Subcutaneous abdominal adipose tissue (tissue), 5 donors: Measurements from ENCODE around the gene AKT2.

Experiments
- H3K27ac ChIP-seq: one replicate; pipeline ENCODE4 v1.7.0; 2013; ENCODE audit warnings: low read depth, mild to moderate bottlenecking, inconsistent platforms, low read length, moderate library complexity
- H3K27me3 ChIP-seq, 5 donors: one replicate each; pipeline ENCODE4 v1.7.0; 2013; ENCODE audit warnings: low read length in 5 of 5, inconsistent platforms in 1 of 5; ENCODE audit not compliant: control insufficient read depth in 5 of 5, insufficient read depth in 4 of 5
- H3K36me3 ChIP-seq, 5 donors: one replicate each; pipeline ENCODE4 v1.7.0; 2013; ENCODE audit warnings: low read length in 5 of 5; ENCODE audit not compliant: control insufficient read depth in 5 of 5, insufficient read depth in 5 of 5
- H3K4me1 ChIP-seq, 5 donors: one replicate each; pipeline ENCODE4 v1.7.0; 2013; ENCODE audit warnings: low read length in 5 of 5, mild to moderate bottlenecking in 3 of 5, moderate library complexity in 1 of 5; ENCODE audit not compliant: control insufficient read depth in 5 of 5, insufficient read depth in 5 of 5
- H3K4me3 ChIP-seq, 5 donors: one replicate each; pipeline ENCODE4 v1.7.0; 2013; ENCODE audit warnings: low read length in 5 of 5, low read depth in 1 of 5
- H3K9ac ChIP-seq, 5 donors: one replicate each; pipeline ENCODE4 v1.7.0; 2013; ENCODE audit warnings: low read length in 5 of 5, mild to moderate bottlenecking in 4 of 5, moderate library complexity in 3 of 5
- H3K9me3 ChIP-seq, 5 donors: one replicate each; pipeline ENCODE4 v1.7.0; 2013; ENCODE audit warnings: low read length in 5 of 5; ENCODE audit not compliant: control insufficient read depth in 5 of 5
- donor health status: healthy.
- donor health status: healthy.
- donor health status: healthy.
- donor health status: healthy.
- donor health status: healthy.

AKT2 gene

DNA sequence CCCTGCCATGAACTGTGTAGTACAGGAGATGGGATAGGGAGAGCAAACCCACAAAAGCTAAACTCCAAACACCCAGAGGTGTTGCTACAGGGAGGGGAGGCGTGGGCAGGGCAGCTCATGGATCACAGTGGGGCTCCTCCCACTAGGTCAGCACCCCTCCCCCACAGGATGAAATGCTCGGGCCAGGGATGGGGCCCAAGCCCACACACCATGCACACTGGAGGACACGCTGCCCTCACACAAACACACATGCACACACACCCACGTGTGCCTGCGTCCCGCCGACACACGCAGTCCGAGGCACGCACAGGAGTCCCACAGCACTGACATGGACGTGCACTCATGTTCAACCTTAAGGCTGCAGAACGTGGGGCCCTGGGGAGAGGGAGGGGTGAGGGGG is 52.7 kb downstream of the AKT2 start:
- Histone ChIP-seq H3K4me3 (no peak overlapping the region), H3K27me3 (no peaks in the 10 kb centered on the region), H3K9ac (no peak overlapping the region), H3K36me3 (peaks cover 0 to 47% (median 44%) of the 10 kb centered on the region in 5 donors), H3K27ac (peak overlapping the region; percentile 76), H3K9me3 (no peaks in the 10 kb centered on the region), H3K4me1 (peaks cover 3 to 36% (median 29%) of the 10 kb centered on the region in 5 donors)

DNA sequence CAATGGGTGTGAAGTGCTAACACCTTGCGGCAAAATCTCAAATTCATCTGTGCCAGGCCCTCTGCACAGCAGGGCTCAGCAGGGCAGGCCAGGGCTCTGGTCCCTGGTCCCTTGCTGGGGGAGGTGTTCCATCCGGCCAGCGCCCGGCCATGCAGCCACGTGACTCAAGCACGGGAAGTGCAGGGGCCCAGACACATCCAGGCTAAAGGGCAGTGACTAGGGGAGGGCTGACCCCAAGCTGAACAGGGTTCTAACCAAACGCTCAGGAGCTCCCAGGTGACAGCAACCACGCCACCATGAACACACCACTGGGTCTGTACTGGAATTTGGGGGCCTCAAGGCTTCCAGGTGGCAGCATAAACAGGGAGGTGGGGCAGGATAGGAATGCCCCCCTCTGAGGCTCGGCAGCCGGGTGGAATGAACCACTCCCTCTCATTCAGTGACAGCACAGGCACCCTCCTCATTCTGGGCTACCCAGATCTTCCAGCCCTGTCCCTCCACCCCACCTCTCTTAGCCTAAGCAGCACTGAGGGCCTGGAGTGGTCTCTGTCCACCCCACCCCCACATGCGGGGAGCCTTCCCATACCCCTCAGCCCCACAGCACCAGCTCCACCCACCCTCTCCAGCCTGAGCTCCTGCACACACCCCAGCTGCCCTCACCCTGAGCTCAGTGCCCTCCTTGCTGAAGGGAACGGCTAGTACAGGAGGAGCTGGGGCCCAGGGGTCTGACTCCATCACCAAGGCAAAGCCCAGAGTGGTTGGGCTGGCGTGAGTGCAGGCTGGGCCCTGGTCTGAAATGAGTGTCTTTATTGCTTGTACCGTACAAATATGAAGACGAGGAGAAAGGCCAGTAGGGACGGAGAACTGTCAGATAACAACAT is 53.4 kb downstream of the AKT2 start:
- Histone ChIP-seq H3K9ac (peak overlapping the region in 3 of 5 donors; percentile 16 to 68 (median 24)), H3K9me3 (no peaks in the 10 kb centered on the region), H3K27me3 (no peaks in the 10 kb centered on the region), H3K4me3 (no peak overlapping the region), H3K27ac (peak overlapping the region; percentile 76), H3K4me1 (peaks cover 3 to 36% (median 30%) of the 10 kb centered on the region in 5 donors), H3K36me3 (peaks cover 0 to 41% (median 39%) of the 10 kb centered on the region in 5 donors)

GRCh38 chr19:40231057-40231456 is 54.1 kb downstream of the AKT2 start:
- H3K9ac ChIP-seq = peak overlapping the region in 1 of 5 donors; percentile 16
- peaks cover 3 to 44% (median 37%) of the 10 kb centered on the region in 5 donors for H3K4me1 ChIP-seq
- H3K36me3 ChIP-seq = peaks cover 0 to 33% (median 32%) of the 10 kb centered on the region in 5 donors
- no peak overlapping the region for H3K4me3 ChIP-seq
- H3K27me3 ChIP-seq = no peaks in the 10 kb centered on the region
- H3K27ac ChIP-seq = peak overlapping the region; percentile 76
- no peaks in the 10 kb centered on the region for H3K9me3 ChIP-seq

GRCh38 chr19:40229926-40230417 is 55.2 kb downstream of the AKT2 start:
- no peak overlapping the region for H3K4me3 ChIP-seq
- H3K4me1 ChIP-seq = peaks cover 7 to 53% (median 44%) of the 10 kb centered on the region in 5 donors
- peaks cover 0 to 2% (median 0%) of the 10 kb centered on the region in 5 donors for H3K27me3 ChIP-seq
- no peaks in the 10 kb centered on the region for H3K9me3 ChIP-seq
- H3K9ac ChIP-seq = peak overlapping the region in 1 of 5 donors; percentile 13
- H3K27ac ChIP-seq = no peak overlapping the region
- H3K36me3 ChIP-seq = peaks cover 0 to 22% (median 21%) of the 10 kb centered on the region in 5 donors

GRCh38 chr19:40229484-40229883 is 55.7 kb downstream of the AKT2 start:
- H3K4me1 ChIP-seq = peaks cover 7 to 53% (median 44%) of the 10 kb centered on the region in 5 donors
- no peak overlapping the region for H3K4me3 ChIP-seq
- H3K36me3 ChIP-seq = peaks cover 0 to 19% (median 16%) of the 10 kb centered on the region in 5 donors
- no peaks in the 10 kb centered on the region for H3K9me3 ChIP-seq
- H3K9ac ChIP-seq = no peak overlapping the region
- H3K27me3 ChIP-seq = peaks cover 0 to 2% (median 0%) of the 10 kb centered on the region in 5 donors
- peak overlapping the region; percentile 15 for H3K27ac ChIP-seq

DNA sequence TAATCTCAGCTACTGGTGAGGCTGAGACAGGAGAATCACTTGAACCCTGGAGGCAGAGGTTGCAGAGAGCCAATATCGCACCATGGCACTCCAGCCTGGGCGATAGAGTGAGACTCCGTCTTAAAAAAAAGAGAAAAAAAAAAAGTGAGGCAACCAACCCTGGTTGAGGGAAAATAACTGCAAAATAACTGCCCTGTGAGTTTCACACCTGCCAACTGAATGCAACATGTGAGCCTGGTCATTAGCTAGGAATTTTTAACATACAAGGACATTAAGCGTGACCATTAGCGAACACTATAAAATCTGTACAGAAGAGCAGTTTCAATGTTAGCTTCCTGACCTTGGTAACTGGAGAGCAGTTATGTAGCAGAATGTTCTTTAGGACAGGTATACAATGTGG is 56.3 kb downstream of the AKT2 start:
- H3K27ac ChIP-seq = peak overlapping the region; percentile 15
- peaks cover 7 to 53% (median 44%) of the 10 kb centered on the region in 5 donors for H3K4me1 ChIP-seq
- H3K27me3 ChIP-seq = peaks cover 0 to 2% (median 0%) of the 10 kb centered on the region in 5 donors
- no peak overlapping the region for H3K9ac ChIP-seq
- H3K9me3 ChIP-seq = no peaks in the 10 kb centered on the region
- H3K4me3 ChIP-seq = no peak overlapping the region
- peaks cover 0 to 13% (median 10%) of the 10 kb centered on the region in 5 donors for H3K36me3 ChIP-seq

DNA sequence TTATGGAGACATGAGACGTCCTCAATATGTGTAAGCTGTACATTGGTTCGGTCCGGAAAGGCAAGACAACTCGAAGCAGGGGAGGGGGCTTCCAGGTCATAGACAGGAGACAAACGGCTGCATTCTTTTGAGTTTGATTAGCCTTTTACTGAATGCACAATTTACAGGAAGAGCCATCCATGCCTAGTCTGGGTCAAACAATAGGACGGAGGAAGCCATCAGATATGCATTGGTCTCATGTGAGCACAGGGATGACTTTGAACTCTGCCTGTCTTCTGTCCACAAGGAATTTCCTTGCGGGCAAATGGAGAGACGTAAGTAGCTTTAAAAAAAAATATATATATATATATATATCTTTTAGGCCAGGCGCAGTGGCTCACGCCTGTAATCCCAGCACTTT is 56.8 kb downstream of the AKT2 start:
- H3K27ac ChIP-seq = no peak overlapping the region
- peaks cover 7 to 55% (median 47%) of the 10 kb centered on the region in 5 donors for H3K4me1 ChIP-seq
- H3K9me3 ChIP-seq = no peaks in the 10 kb centered on the region
- H3K4me3 ChIP-seq = no peak overlapping the region
- H3K36me3 ChIP-seq = peaks cover 0 to 8% (median 5%) of the 10 kb centered on the region in 5 donors
- peaks cover 0 to 4% (median 0%) of the 10 kb centered on the region in 5 donors for H3K27me3 ChIP-seq
- H3K9ac ChIP-seq = no peak overlapping the region

GRCh38 chr19:40225440-40226305 is 59.5 kb downstream of the AKT2 start:
- H3K4me1 ChIP-seq = peaks cover 4 to 40% (median 32%) of the 10 kb centered on the region in 5 donors
- peaks cover 0 to 5% (median 0%) of the 10 kb centered on the region in 5 donors for H3K27me3 ChIP-seq
- H3K4me3 ChIP-seq = peak overlapping the region; percentile 34 to 63 (median 57)

GRCh38 chr19:40224342-40225150 is 60.6 kb downstream of the AKT2 start:
- H3K4me3 ChIP-seq = no peak overlapping the region
- no peaks in the 10 kb centered on the region for H3K9me3 ChIP-seq
- H3K4me1 ChIP-seq = peaks cover 4 to 29% (median 23%) of the 10 kb centered on the region in 5 donors
- H3K9ac ChIP-seq = no peak overlapping the region
- no peaks in the 10 kb centered on the region for H3K36me3 ChIP-seq
- H3K27me3 ChIP-seq = peaks cover 0 to 6% (median 0%) of the 10 kb centered on the region in 5 donors
- H3K27ac ChIP-seq = no peak overlapping the region

More at GRCh38 chr19:40225440-40226305, 59.5 kb downstream of the AKT2 start:
- Histone ChIP-seq H3K27ac (no peak overlapping the region), H3K9ac (peak overlapping the region in 3 of 5 donors; percentile 19 to 39 (median 23)), H3K9me3 (no peaks in the 10 kb centered on the region), H3K36me3 (no peaks in the 10 kb centered on the region)
